CD4-positive, alpha-beta T cell treated with Interleukin-10 for 1 hour (primary cell): Measurements from ENCODE around the gene FAM199X.
A peak's percentile ranks its signal among the peaks of the same experiment; 100 is the strongest.
"Not testable (repeated sequence)": the region's sequence is repeated elsewhere in the genome, so short reads cannot be mapped to it uniquely, and the experiment has no call there.

Source experiments
- DNase-seq: peaks from one replicate; pipeline ENCODE4 v3.0.0-alpha.2; 2020

The FAM199X gene

GRCh38 chrX:104193485-104193884, 27.2 kb downstream of the FAM199X start:
- DNase-seq, result no peak

GRCh38 chrX:104195013-104195412, 28.8 kb downstream of the FAM199X start:
- DNase-seq, result no peak

GRCh38 chrX:104195489-104196084, 29.3 kb downstream of the FAM199X start:
- peak; percentile 38 for DNase-seq

- DNase-seq, result no peak
Observed at GRCh38 chrX:104205548-104205947, 39.3 kb downstream of the FAM199X start.

- DNase-seq, result no peak
Observed at GRCh38 chrX:104211187-104211586, 44.9 kb downstream of the FAM199X start.

- DNase-seq, result not testable (repeated sequence)
Observed at GRCh38 chrX:104230060-104230459, 63.8 kb downstream of the FAM199X start.
